GM18502 (cell line): ENCODE results near the gene LYPD1.

ENCODE experiments used
- ATAC-seq: cut with Tn5 transposase; IDR thresholded peaks from one replicate; pipeline ENCODE4 v1.9.1; 2021; ENCODE audit warnings: mild to moderate bottlenecking; ENCODE audit not compliant: unreplicated experiment, poor library complexity

Gene LYPD1

DNA sequence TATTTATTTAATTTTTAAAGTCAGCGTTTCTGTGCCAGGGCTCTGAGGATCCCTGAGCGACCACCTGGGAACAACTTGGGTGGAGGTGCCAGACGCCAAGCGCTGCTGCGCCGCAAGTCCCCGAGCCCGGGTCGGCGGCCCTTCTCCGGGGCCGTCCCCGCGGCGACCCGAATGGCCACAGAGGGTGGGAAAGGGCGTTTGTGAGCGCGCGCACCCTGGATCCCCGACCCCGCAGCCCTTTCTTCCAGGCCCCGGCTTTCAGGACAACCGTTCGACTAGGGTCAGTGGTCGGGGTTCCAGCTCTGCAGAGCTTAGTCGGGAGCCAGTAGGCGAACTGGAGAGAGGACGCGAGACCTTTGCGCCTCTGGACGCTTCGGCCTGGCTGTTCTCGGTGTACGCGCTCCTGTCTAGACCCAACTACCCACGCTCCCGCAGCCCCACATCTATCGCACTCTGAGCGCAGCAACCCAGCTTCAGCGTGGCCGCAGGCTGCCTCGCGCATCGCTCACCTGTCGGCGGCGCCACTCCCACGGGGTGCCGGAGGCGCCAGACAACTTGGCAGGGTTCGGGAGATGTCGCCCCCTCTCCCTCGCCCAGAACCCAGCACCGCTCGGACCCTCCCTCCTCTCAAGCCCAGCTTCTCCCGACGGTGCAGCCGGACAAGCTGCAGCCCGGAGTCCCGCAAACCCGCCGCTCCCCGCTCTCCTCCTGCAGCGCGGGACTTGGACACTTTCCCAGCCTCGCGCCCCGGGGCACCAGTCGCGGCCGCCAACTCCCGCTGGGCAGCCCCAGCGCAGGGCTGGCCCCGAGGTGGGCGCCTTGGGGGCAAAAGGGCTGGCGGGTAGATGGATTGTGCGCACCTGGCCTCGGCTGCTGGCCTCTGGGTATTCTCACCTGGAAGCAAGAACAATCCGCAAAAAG lies 758 bp downstream of the LYPD1 start:
- no peak for ATAC-seq

DNA sequence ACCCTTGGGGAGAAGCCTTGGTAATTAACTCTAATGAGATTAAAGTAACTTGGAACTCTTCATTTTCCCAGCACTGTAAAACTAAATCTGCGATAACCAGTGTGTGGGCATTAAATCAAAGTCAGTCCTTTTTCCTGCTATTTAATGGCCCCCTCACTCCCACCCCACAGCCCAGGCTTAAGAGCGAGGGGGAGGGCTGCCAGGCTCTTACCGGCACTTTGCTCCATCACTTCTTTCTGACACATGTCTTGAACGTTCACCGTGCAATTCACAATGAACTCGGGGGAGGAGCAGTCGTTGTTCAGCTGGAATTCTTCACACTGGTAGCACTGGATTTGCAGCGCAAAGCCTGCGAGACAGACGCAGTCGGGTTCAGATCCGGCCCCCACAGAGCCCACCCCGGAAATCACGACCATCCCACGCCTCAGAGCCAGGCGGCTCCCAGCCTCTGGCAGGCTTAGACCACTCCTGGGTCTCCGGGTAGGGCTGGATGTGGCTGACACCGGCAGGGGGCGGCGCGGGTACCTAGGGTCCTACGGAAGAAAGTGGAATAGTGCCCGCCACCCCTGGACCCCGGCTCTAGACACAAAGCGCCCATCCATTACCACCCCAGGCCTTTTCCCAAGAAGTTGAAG lies 1.7 kb downstream of the LYPD1 start:
- ATAC-seq: no peak

DNA sequence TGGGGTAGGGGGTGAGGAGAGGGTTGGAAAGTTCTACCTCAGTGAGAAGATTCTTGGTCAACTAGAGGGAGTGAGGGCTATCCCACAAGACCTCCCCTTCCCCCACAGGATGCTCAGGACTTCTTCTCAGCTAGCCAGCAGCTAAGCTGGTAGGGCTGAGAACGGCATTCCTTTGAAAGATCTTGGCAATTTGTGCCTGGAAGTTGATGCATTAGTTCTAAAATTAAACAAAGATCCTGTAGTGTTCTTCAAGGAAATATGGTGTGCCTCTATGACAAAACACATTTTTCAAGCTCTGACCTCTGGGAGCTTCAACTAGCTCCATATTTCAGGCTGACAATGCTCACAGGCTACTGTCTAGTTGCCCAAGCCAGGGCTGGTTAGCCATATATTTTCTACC lies 2.3 kb downstream of the LYPD1 start:
- ATAC-seq: no peak

DNA sequence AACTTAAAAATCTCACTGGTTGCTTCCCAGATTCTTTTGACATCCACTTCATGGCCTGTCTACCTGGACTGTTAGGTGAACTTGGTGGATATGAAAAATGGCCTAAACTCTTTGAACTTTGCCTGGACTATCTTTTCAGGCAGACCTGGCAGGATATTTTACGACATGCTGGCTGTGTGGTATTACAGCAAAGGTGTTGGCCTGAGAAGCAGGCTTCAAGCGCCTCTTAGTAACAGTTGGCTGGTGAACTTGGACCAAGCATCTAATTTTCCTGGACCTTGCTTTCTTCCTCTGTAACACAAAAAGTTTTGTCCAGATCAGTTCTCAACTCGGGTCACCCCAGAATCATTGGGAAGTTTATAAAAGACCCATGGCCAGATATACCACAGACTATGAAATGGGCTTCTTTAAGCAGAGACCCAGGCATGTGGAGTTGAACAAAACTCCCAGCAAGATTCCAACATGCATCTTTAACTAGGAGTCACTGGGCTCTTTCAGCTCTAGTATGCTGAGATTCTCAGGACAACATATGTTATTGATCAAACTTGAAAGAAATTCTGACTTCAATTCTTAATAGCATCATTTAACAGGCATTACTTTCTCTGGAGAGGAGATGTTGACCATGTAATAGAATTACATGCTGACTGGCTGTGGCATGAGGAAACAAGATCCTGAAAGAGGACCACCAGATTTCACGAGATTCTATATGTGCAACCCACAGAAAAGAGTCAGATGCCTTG lies 4.4 kb downstream of the LYPD1 start:
- ATAC-seq: no peak

DNA sequence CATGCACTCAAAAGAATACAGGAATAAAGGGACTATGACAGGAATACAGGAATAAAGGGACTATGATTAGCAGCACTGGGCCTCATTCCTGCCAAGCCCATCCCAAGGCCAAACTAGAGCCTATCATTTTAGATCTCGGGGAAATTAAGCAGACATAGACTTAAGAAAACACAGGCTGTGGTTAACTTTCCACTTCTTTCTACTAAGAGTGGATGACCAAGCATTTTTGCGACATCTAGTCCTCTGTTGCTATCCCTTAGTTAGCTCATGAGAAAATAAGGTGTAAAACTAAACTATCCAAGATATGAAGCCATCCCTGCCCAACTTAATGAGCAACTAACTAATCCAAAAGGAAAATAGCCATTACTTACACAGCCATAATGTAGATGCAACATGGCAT lies 5.9 kb downstream of the LYPD1 start:
- no peak for ATAC-seq

DNA sequence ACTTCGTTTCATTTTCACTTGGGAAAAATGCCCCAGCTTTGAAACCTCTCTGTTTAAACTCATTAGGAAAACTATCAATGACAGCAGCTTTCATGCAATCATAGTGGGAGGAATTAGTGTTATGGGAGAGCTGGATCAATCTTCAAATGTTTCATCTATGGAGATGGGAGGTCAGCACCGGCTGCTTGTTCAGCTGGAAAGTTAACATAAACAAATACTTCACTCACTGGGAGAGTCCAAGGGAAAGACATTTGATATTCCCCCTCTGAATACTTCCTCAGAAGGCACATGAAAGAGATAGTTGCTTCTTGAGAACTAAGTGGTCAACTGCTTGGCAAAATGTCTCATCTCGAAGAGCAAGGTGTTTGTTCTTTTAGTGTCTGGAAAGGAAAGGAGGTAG lies 7.3 kb downstream of the LYPD1 start:
- ATAC-seq: no peak

DNA sequence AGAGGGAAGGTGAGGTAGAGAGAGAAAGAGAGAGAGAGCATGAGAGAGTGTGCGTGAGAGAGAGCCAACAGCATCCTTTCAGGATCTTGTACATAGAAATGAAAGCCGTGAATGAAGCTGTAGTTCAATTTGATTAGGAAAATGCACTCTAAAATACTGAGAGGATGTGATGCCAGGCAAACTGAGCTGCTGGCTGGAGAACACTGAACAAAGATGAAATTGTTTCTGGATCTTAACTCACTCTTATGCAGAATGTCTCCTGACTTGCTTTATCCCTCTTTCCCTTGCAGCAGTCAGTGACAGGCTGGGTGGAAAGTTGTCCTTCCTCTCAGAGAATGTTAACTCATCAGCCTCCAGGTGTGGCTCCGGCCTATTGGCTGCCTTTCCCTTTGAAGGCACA lies 10.7 kb downstream of the LYPD1 start:
- ATAC-seq: no peak

DNA sequence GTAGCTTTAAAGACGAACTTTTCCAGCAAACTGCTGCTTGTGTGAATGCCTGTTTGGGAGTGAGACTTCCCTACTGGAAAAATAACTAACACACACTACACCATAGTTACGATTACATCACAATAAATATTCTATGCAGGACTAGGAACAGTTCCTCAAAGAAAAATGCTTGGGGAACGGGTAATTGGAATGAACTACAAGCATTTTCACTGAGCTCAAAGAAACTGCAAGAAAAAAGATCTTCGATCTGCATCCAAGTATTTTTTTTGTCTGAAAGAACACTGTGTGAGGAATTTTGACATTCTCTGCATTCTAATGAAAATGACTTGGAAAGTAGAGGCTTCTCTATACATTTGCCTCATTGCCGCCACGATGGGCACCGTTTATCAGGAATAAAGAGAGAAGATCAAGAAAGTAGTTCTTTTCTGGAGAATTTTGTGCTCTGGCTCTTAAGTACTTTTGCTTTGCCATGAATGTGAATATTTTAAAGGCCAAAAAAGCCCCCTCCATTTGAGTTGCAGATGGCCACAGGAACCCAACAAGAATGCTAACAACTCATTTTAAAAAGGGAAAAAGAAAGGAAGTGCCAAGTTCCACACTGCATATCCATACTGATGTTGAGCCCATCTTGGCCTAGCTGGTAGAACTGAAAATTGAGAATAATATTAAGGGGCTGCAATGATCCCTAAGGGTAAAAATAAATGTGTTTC lies 13.6 kb downstream of the LYPD1 start:
- ATAC-seq: no peak

DNA sequence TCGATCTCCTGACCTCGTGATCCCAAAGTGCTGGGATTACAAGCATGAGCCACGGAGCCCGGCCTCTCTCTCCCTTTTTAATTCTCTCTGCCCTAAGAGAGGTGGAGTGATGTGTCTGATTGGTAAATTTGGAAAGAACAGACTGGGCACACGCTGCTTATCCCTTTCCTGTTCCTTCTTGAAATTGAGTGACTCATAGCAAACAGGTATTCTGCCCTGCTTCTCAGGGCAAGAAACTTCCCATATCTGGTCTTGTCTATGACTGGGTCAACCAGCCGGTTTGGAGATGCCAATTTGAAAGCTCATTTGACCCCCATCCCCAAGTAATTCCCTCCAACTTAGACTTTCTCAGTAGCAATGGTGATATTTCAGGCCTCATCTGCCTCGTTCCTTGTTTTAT lies 15.0 kb downstream of the LYPD1 start:
- ATAC-seq: no peak

DNA sequence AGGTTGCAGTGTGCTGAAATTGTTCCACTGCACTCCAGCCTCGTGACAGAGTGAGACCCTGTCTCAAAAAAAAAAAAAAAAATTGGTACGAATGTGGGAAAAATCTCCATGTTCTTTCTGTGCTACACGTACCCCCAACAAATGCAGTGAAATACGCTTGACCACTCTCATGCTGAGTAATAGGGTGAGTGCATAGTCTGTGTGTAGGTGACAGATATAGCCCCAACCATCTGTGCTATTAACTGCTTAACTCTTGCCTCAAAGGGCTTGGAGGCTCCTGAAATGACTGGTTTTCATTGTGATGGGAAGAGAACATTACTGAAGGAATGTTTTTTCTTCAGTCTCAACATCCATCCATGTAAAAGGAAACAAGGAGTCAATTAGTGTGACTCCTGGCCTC lies 15.7 kb downstream of the LYPD1 start:
- ATAC-seq: no peak

DNA sequence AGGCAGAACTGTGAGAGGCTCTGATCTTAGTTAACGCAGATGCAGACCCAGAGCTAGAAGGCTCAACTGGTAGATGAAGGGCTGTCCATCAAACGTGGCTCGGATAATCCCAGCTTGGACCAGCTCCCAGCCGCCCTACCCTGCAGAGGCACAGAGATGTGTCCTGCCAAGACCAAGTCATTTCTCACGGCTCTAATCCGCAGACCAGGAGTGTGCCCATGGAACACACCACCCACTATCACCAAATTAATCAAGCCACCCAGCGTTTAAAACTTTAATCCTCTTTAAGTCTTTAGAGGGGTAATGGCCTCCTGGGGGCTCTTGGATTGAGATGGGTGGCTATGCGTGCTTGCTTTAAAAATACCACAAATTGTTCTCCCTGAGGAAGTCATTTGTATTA lies 17.5 kb downstream of the LYPD1 start:
- no peak for ATAC-seq

DNA sequence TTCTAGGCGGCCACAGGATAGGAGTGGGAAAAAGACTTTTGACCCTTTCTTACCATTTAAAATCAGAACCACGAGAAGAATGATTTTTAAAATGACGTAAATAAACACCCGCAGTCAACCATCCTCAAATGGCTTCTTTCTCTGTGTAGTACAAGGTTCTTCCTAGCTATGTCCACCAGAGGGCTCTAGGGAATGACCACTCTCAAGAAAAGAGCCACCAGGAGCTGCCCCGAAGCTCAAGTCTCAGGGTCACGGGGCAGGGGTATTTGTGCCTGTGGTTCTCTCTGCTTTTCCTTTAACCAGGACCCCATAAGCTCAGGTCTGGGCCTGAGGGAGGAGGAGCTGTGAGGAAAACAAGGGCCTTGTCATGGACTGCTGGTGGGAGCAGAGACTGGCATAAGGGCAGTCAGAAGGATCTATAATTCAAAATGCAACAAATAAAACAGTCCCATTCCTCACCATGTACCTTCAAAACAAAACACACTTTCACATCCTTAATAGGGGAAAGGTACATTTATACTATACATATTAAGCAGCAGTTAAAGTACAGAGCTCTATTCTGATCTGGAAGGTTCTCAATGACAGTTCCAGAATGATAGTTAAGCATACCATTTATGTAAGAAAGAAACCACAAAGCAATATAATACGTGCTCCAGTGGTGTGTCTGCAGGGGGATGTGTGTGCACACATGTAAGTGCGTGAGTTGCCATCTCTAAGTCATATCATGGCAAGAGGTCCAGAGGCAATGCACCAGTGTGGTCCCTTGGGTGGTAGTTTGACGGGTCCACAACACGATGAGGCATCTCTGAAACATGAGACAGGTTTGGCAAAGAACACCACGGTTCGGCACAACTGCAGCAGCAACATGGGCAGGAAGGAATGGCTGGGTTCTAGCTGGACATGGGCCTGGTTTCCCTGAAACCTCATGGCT lies 18.6 kb downstream of the LYPD1 start:
- no peak for ATAC-seq

DNA sequence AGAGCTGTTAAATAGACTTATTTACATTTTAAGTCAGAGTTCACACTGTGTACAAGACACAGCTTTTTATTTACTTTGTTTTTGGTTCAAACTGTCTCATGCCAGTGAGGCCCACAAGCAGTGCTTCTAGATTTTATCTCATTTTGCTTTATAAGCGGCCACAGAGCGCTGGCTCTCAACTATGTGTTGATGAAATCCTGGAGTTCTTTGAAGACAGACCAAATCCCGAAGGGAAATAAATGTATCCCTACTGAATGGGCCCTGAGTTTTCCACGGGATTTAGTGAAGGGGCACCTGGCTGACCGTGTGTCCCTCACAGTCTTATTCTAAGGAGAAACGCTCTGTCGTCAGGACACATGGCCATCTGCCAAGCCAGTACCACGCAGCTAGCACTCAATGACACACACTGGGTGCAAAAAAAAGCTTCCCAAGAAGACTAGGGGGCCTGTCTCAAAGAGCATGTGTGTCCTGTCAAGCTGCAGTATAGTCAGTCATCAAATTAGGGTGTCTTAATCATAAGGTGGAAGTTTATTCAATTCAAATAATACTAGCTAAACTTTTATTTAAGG lies 23.4 kb downstream of the LYPD1 start:
- no peak for ATAC-seq

DNA sequence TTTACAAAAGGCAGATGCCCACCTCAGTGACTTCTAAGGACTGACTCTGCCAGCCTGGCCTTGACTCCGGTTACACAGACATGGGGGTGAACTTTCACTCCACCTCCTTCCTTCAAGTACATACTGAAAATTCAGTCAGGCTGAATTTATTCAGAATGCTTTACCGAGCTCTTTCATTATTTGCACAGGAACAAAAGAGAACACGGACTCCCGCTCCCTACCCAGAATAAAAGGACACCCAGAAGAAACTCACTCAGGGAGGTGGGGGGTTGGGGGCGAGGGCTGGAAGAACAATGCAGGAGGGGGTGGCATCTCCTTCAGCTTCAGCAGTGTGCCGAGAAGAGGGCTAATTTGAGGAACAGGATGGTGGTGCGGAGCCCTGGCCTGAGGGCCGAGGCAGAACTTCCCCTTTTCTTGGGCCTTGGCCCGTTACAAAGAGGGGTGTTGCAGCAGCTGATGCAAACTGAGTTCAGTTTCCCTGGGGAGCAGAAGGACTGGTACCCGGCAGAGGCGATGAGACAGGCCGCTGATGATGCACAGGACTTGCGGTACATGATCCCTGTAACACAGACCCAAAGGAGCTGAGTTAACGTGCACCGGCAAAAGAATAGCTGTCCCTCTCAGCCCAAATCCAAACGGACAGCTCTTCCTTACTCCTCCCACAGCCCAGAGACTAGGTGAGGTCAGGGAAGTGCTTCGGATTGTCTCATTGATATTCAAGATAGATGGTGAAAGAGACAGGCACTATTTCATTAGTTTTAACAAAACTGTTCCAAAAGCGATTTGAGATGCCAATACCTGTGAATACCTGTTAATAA lies 24.1 kb downstream of the LYPD1 start:
- no peak for ATAC-seq

DNA sequence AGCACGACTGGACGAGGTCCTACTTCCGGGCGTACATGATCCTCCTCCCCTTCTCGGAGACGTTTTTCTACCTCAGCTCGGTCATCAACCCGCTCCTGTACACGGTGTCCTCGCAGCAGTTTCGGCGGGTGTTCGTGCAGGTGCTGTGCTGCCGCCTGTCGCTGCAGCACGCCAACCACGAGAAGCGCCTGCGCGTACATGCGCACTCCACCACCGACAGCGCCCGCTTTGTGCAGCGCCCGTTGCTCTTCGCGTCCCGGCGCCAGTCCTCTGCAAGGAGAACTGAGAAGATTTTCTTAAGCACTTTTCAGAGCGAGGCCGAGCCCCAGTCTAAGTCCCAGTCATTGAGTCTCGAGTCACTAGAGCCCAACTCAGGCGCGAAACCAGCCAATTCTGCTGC lies 24.8 kb downstream of the LYPD1 start:
- ATAC-seq: peak; percentile 64

DNA sequence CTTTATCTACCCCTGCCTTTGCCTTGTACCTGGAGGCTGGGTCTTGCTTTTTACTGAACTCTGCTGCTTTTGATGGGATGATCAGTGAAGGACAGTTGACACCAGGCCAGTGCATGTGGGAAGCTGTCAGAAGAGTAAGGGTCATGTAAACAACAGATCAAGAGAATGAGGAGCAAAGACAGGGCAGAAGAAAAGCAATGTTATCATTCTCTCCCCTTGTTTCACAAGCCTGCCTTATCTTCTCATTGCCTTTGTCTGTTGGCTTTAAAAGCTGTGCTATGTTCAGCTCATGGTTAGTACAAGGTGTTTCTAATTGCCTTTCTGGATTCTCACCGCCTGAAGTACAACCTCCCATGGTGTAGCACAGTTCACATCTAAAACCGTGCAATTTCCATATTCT lies 27.6 kb downstream of the LYPD1 start:
- no peak for ATAC-seq

DNA sequence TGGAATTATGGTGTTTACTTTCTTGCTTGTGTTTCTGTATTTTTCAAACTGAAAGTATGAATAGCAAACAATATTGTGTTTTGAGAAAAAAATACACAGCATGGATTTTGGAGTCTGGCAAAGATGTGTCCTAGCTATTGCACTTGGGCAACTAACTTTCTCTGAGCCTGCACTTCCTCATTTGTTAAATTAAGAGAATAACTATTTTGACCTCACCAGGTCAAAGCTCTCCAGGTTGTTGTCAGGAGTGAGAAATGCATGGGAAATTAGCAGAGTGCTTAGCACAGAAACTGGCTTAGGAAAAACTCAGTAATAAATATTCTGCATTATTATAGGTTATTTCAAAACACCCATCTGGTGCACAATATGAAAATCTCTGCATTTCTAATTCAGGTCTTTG lies 28.2 kb downstream of the LYPD1 start:
- ATAC-seq: no peak

DNA sequence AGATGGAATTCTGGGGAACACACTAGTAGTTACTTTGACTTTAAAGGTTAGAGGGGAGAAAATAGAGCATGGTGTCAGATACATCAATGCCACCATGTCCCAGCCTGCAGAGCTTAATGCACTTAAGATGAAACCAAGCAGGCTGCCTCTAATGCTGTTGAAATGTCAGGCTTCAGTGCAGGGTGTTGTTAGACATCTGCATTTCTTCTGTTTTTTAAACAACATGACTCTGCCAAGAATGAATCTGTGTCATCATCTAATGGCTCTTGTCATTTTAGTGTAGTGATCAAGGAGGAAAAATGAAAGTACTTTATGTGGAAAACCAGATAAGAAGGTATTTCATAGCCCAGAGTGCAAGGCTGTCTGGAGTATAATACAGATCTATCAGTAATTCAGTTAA lies 29.9 kb downstream of the LYPD1 start:
- no peak for ATAC-seq
